ENCODE results near the gene TMEM150B.

GRCh38 chr19:55276720-55277430 lies 48.3 kb downstream of the TMEM150B start:
- no peak for TF ChIP-seq CTCF (conservative IDR thresholded peaks at IDR 0.05; ENCODE audit: low read depth, low read length)
- no peak for TF ChIP-seq POLR2A (IDR thresholded peaks at IDR 0.05; ENCODE audit: low read depth, low read length)
- no peak for TF ChIP-seq BHLHE40 (IDR thresholded peaks at IDR 0.05; ENCODE audit: low read depth, low read length)
- no peak for TF ChIP-seq MAZ (IDR thresholded peaks at IDR 0.05; ENCODE audit: borderline replicate concordance, low read depth, low read length)
- no peak for TF ChIP-seq USF2 (IDR thresholded peaks at IDR 0.05; ENCODE audit: low read depth, low read length)
- no peak for TF ChIP-seq RAD21 (IDR thresholded peaks at IDR 0.05; ENCODE audit: low read length)
- no peak for TF ChIP-seq RCOR1 (IDR thresholded peaks at IDR 0.05; ENCODE audit: insufficient replicate concordance, low read length)
- TF ChIP-seq RFX5 (IDR thresholded peaks at IDR 0.05; ENCODE audit: low read depth, low read length) = no peak
- no peak for TF ChIP-seq MAFK (IDR thresholded peaks at IDR 0.05; ENCODE audit: low read depth, low read length)
- no peak for TF ChIP-seq MXI1 (IDR thresholded peaks at IDR 0.05; ENCODE audit: borderline replicate concordance, low read depth, low read length)

Measured in IMR-90 (cell line).